Skin epidermis (tissue), 12 donors: ENCODE measurements around the gene PRDM1.

Experiments
- H3K27ac ChIP-seq, 21 experiments: fragments of 200-600 bp; sonication (generic) in 11 of 21; one replicate each; pipeline ENCODE4 v1.5.0; 2020; ENCODE audit warnings: mild to moderate bottlenecking in 3 of 21, inconsistent platforms in 2 of 21, moderate library complexity in 2 of 21
- H3K4me3 ChIP-seq, 7 experiments: fragments of 200-600 bp; sonication (generic) in 2 of 7; one replicate each; pipeline ENCODE4 v1.5.0; 2020; ENCODE audit warnings: inconsistent platforms in 2 of 7, mild to moderate bottlenecking in 2 of 7, moderate library complexity in 1 of 7

The PRDM1 gene

GRCh38 chr6:106092279-106092678 lies 6.1 kb downstream of the PRDM1 start:
- H3K4me3 ChIP-seq, result no peak overlapping the region

GRCh38 chr6:106094261-106094963 lies 8.3 kb downstream of the PRDM1 start:
- Histone ChIP-seq H3K27ac (peak overlapping the region in 8 of 21 experiments; percentile 15 to 72 (median 50)), H3K4me3 (peak overlapping the region in 1 of 7 experiments; percentile 2)

More at GRCh38 chr6:106092279-106092678, 6.1 kb downstream of the PRDM1 start:
- H3K27ac ChIP-seq, result peak overlapping the region in 3 of 21 experiments; percentile 42 to 72 (median 64)

DNA sequence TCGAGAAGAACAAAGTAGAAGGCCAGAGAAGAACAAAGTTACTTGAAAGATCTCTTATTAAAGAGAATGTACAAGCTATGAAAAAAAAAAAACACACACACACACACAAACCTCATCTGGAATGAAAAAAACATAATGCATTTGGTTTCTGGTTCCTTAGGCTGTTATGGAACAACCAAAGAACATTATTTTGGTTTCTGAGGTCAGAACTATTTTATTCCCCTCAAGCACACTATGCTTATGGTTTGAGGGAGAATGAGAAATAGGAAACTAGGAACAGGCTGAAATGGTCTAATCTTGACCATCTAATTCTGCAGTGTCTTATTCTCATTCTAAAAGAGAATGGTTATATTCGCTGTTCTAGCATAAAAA lies 8.8 kb downstream of the PRDM1 start:
- H3K27ac ChIP-seq, result peak overlapping the region in 5 of 21 experiments; percentile 15 to 72 (median 63)
- no peak overlapping the region for H3K4me3 ChIP-seq

GRCh38 chr6:106097411-106098231 lies 11.5 kb downstream of the PRDM1 start:
- Histone ChIP-seq H3K4me3 (peak overlapping the region; percentile 17 to 43 (median 32)), H3K27ac (peak overlapping the region; percentile 50 to 95 (median 83))

DNA sequence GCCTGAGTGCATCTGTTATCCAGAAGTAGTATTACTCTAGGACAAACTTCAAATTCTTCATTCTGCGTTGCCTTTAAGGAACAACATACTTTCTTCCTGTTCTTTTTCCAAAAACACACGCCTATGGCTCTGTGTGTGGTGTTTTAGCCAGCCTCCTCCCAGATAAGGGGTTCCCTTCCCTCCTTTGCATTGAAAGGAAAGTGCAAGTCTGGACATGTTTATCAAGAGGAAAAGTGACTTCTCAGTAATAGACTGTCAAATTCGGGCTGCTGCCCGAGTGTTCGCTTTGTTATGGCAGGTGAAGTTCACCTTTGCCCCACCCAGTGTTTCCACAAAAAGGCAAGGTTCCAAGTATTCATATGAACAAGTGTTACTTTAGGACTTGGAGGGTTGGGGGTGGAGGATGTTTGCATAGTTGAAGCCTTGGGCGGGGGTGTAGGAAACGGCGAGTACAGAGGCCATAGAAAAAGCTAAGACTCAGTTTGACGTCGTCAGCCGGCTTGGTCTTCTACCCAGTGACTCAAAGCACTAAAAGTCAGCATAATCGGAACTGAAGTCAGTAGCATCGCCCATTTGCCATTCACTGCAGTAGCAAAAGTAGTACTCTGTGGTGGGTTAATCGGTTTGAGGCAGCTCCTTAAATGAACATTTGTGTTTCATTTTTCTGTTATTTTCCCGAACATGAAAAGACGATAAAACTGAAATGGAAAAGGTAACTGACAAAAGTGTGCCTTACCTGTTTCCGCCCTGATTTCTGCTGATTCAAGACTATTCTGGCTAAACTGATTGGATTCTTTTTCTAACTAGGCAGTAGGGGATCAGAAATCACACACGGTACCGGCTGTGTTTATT lies 12.5 kb downstream of the PRDM1 start:
- Histone ChIP-seq H3K4me3 (peak overlapping the region; percentile 17 to 43 (median 32)), H3K27ac (peak overlapping the region in 20 of 21 experiments; percentile 60 to 95 (median 84))

GRCh38 chr6:106099235-106099537 lies 13.1 kb downstream of the PRDM1 start:
- Histone ChIP-seq H3K4me3 (peak overlapping the region; percentile 17 to 43 (median 32)), H3K27ac (peak overlapping the region in 20 of 21 experiments; percentile 60 to 95 (median 84))

DNA sequence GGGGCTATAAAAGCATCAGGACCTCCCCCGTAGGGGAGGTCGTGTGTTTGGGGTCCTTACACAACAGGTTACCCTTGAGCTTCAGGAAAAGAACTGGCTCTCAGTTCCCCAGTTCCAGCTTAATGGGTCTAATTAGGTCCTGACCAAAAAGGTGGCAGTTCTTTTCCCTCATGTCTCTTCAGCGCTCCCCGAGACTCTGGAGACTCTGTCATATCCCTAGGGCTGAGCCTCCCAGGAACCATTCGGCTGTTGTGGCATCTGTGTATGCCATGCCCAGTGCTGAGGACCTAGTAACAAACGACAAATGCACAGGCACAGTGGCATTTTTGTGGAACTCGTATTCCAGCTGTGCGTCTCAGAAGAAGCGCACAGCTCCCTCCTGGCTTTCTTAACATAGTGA lies 14.6 kb downstream of the PRDM1 start:
- Histone ChIP-seq H3K4me3 (peak overlapping the region in 5 of 7 experiments; percentile 24 to 43 (median 37)), H3K27ac (peak overlapping the region in 16 of 21 experiments; percentile 12 to 95 (median 68))

DNA sequence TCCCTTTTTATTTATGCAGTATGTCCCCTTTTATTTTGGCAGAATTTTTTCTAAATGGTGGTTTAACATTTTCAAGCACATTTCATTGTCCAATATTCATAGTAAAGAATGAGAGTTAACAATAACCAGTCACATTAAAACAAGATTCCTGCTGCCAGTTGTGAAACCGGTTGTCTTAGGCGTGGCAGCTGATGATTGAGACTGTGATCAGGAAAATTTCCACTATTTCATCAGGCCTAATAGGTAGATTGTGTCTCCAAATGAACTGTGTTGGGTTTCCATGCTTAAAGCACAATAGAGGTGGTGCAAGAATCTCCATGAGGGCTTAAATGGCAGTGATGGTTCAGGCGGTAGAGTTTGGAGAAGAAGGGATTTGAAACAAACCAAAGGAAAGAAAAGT lies 15.3 kb downstream of the PRDM1 start:
- Histone ChIP-seq H3K4me3 (peak overlapping the region in 6 of 7 experiments; percentile 1 to 43 (median 34)), H3K27ac (peak overlapping the region in 14 of 21 experiments; percentile 27 to 95 (median 56))

- Histone ChIP-seq H3K4me3 (peak overlapping the region in 5 of 7 experiments; percentile 1 to 43 (median 14)), H3K27ac (peak overlapping the region in 11 of 21 experiments; percentile 12 to 95 (median 70))
Observed at GRCh38 chr6:106102034-106102433, 15.9 kb downstream of the PRDM1 start.

- Histone ChIP-seq H3K27ac (peak overlapping the region in 19 of 21 experiments; percentile 12 to 95 (median 54)), H3K4me3 (peak overlapping the region in 6 of 7 experiments; percentile 0 to 38 (median 17))
Observed at GRCh38 chr6:106102967-106103727, 17.0 kb downstream of the PRDM1 start.

- peak overlapping the region in 6 of 7 experiments; percentile 0 to 38 (median 17) for H3K4me3 ChIP-seq
- peak overlapping the region in 19 of 21 experiments; percentile 12 to 95 (median 54) for H3K27ac ChIP-seq
Observed at GRCh38 chr6:106103728-106104109, 17.6 kb downstream of the PRDM1 start.

GRCh38 chr6:106104476-106104875 lies 18.3 kb downstream of the PRDM1 start:
- peak overlapping the region in 2 of 21 experiments; percentile 71 to 95 for H3K27ac ChIP-seq
- H3K4me3 ChIP-seq, result no peak overlapping the region

DNA sequence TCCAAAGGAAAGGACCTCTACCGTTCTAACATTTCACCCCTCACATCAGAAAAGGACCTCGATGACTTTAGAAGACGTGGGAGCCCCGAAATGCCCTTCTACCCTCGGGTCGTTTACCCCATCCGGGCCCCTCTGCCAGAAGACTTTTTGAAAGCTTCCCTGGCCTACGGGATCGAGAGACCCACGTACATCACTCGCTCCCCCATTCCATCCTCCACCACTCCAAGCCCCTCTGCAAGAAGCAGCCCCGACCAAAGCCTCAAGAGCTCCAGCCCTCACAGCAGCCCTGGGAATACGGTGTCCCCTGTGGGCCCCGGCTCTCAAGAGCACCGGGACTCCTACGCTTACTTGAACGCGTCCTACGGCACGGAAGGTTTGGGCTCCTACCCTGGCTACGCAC lies 18.8 kb downstream of the PRDM1 start:
- Histone ChIP-seq H3K27ac (peak overlapping the region in 1 of 21 experiments; percentile 95), H3K4me3 (no peak overlapping the region)

DNA sequence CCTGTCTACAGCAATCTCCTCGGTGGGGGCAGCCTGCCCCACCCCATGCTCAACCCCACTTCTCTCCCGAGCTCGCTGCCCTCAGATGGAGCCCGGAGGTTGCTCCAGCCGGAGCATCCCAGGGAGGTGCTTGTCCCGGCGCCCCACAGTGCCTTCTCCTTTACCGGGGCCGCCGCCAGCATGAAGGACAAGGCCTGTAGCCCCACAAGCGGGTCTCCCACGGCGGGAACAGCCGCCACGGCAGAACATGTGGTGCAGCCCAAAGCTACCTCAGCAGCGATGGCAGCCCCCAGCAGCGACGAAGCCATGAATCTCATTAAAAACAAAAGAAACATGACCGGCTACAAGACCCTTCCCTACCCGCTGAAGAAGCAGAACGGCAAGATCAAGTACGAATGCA lies 19.4 kb downstream of the PRDM1 start:
- no peak overlapping the region for H3K4me3 ChIP-seq
- H3K27ac ChIP-seq, result no peak overlapping the region

DNA sequence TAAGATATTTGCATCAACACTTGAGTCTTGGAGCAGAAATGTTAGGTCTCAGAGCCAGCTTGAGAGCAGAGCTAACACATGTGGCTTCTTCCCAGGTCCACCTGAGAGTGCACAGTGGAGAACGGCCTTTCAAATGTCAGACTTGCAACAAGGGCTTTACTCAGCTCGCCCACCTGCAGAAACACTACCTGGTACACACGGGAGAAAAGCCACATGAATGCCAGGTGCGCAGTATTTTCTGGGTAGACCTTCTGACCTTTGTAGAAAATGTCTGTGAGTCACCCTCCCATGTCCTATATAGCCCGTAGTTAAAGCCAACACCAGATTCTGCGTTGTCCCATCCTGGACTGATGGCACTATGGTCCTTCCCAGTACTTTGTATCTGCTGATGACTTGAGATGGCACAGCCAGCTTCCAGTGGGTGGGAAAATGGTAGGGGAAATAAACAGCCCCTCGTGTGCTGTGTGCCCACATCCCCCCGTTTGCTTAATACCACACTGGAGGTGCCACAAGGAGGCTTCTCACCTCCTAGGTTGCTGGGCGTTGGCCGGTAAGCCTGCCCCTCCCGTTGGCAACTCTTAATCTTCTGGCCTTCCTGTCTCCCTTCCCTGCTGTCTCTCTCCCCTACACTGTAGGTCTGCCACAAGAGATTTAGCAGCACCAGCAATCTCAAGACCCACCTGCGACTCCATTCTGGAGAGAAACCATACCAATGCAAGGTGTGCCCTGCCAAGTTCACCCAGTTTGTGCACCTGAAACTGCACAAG lies 20.3 kb downstream of the PRDM1 start:
- H3K4me3 ChIP-seq, result no peak overlapping the region

GRCh38 chr6:106107043-106107613 lies 21.0 kb downstream of the PRDM1 start:
- H3K27ac ChIP-seq, result no peak overlapping the region
- no peak overlapping the region for H3K4me3 ChIP-seq

More for the DNA sequence above, 20.3 kb downstream of the PRDM1 start:
- no peak overlapping the region for H3K27ac ChIP-seq

DNA sequence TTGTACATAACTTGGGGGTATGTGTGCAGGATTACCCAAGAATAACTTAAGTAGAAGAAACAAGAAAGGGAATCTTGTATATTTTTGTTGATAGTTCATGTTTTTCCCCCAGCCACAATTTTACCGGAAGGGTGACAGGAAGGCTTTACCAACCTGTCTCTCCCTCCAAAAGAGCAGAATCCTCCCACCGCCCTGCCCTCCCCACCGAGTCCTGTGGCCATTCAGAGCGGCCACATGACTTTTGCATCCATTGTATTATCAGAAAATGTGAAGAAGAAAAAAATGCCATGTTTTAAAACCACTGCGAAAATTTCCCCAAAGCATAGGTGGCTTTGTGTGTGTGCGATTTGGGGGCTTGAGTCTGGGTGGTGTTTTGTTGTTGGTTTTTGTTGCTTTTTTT lies 22.0 kb downstream of the PRDM1 start:
- no peak overlapping the region for H3K27ac ChIP-seq
- no peak overlapping the region for H3K4me3 ChIP-seq

- Histone ChIP-seq H3K27ac (no peak overlapping the region), H3K4me3 (no peak overlapping the region)
Observed at GRCh38 chr6:106109029-106109428, 22.9 kb downstream of the PRDM1 start.
